Hair follicle dermal papilla cell (primary cell): ENCODE results near the gene SCGB2A2. TPM values are rescaled to one million over a fixed set of nuclear protein-coding genes. Genes with fewer than 3 reads are reported as not detected.

ENCODE experiments used
- total RNA-seq: library from RNA; depleted of rRNA; stranded (reverse); fragments of >200 nt; gene quantifications from 2 replicates; pipeline ENCODE4 v1.2.3, GENCODE V29; 2012

SCGB2A2 gene
- not detected in 2 replicates for total RNA-seq

GRCh38 chr11:62269654-62270278 lies at the start of gene SCGB2A2:
Gene SCGB2A2 (plus strand): TSS chr11:62270158. CDS start chr11:62270217, 59 bp downstream.

GRCh38 chr11:62242021-62242420 lies 27.9 kb upstream of the SCGB2A2 start, which contains the start of gene SCGB1D2:
Gene SCGB1D2 (plus strand): TSS chr11:62242239. CDS start chr11:62242308, 69 bp downstream.

GRCh38 chr11:62298975-62299374 lies 29.0 kb downstream of the SCGB2A2 start, which contains the start of gene SCGB1D4:
Gene SCGB1D4 (minus strand): TSS chr11:62299075. CDS start chr11:62299010, 65 bp downstream.

Other genes with a start within 250 kb of the SCGB2A2 start
- 14.0 and 15.6 TPM in 2 replicates for gene INCENP, start 146.1 kb upstream of the SCGB2A2 start, total RNA-seq
- not detected in 2 replicates for gene SCGB1D1, start 79.9 kb upstream of the SCGB2A2 start, total RNA-seq
- gene SCGB2A1, start 61.5 kb upstream of the SCGB2A2 start, total RNA-seq = not detected in 2 replicates
- not detected in 2 replicates for gene SCGB1D2, start 27.9 kb upstream of the SCGB2A2 start, total RNA-seq
- not detected in 2 replicates for gene SCGB1D4, start 28.9 kb downstream of the SCGB2A2 start, total RNA-seq
- gene ASRGL1, start 67.3 kb downstream of the SCGB2A2 start, total RNA-seq = 0.32 TPM in 1 of 2 replicates, not detected in the other
- not detected in 2 replicates for gene SCGB1A1, start 148.9 kb downstream of the SCGB2A2 start, total RNA-seq